ENCODE results near the gene ST6GALNAC1.
A peak's percentile ranks its signal among the peaks of the same experiment; 100 is the strongest.
"Not testable (repeated sequence)": the region's sequence is repeated elsewhere in the genome, so short reads cannot be mapped to it uniquely, and the experiment has no call there.

The ST6GALNAC1 gene

GRCh38 chr17:76640550-76641380 is 2.8 kb downstream of the ST6GALNAC1 start:
- no peak for DNase-seq

- no peak for DNase-seq
Observed at GRCh38 chr17:76638263-76638662, 5.3 kb downstream of the ST6GALNAC1 start.

- not testable (repeated sequence) for DNase-seq
Observed at GRCh38 chr17:76636486-76637206, 6.9 kb downstream of the ST6GALNAC1 start.

- no peak for DNase-seq
Observed at GRCh38 chr17:76635659-76636360, 7.7 kb downstream of the ST6GALNAC1 start.

- DNase-seq = no peak
Observed at GRCh38 chr17:76635039-76635438, 8.5 kb downstream of the ST6GALNAC1 start.

GRCh38 chr17:76633628-76634328 is 9.8 kb downstream of the ST6GALNAC1 start:
- no peak for DNase-seq

- DNase-seq = no peak
Observed at GRCh38 chr17:76631821-76632565, 11.6 kb downstream of the ST6GALNAC1 start.

- DNase-seq = no peak
Observed at GRCh38 chr17:76630151-76630550, 13.4 kb downstream of the ST6GALNAC1 start.

- DNase-seq = no peak
Observed at GRCh38 chr17:76627510-76627909, 16.0 kb downstream of the ST6GALNAC1 start.

GRCh38 chr17:76626442-76626841 is 17.1 kb downstream of the ST6GALNAC1 start:
- DNase-seq = no peak

- DNase-seq = no peak
Observed at GRCh38 chr17:76625496-76625895, 18.1 kb downstream of the ST6GALNAC1 start.

- DNase-seq = peak; percentile 28
Observed at GRCh38 chr17:76623271-76624146, 20.0 kb downstream of the ST6GALNAC1 start.

- no peak for DNase-seq
Observed at GRCh38 chr17:76617838-76618237, 25.7 kb downstream of the ST6GALNAC1 start.

GRCh38 chr17:76614912-76615617 is 28.5 kb downstream of the ST6GALNAC1 start:
- DNase-seq = no peak

- not testable (repeated sequence) for DNase-seq
Observed at GRCh38 chr17:76614064-76614759, 29.3 kb downstream of the ST6GALNAC1 start.

GRCh38 chr17:76612977-76613851 is 30.3 kb downstream of the ST6GALNAC1 start:
- no peak for DNase-seq

GRCh38 chr17:76612465-76612864 is 31.1 kb downstream of the ST6GALNAC1 start:
- no peak for DNase-seq

GRCh38 chr17:76611758-76612157 is 31.8 kb downstream of the ST6GALNAC1 start:
- no peak for DNase-seq

Data from COR-L47 (cell line).